Natural killer cell (primary cell): ENCODE data around the gene CARD11. TPM values are rescaled to one million over a fixed set of nuclear protein-coding genes. Genes with fewer than 3 reads are reported as not detected.
A peak's percentile ranks its signal among the peaks of the same experiment; 100 is the strongest.

Source experiments
- ATAC-seq, 3 donors: fragments of 150-1000 bp in 2 of 3; fragments of 200-7000 bp in 1 of 3; cut with Tn5 transposase; 1 replicate in 1 of 3; 2 replicates in 2 of 3; pipeline ENCODE4 v1.10.0; 2021; ENCODE audit warnings: mild to moderate bottlenecking in 2 of 3, moderate library complexity in 2 of 3
- DNase-seq, 2 donors: peaks; one replicate each; pipeline versions ENCODE4 v3.0.0 to v3.0.0-alpha.2; 2013 to 2021; ENCODE audit warnings: mixed read lengths in 1 of 2
- H3K27ac ChIP-seq: one replicate; pipeline ENCODE4 v1.5.1; 2013; ENCODE audit warnings: mild to moderate bottlenecking, low read length
- H3K27me3 ChIP-seq: one replicate; pipeline ENCODE4 v1.6.1; 2013; ENCODE audit warnings: low read length; ENCODE audit not compliant: control insufficient read depth, insufficient read depth
- H3K36me3 ChIP-seq: one replicate; pipeline ENCODE4 v1.6.1; 2013; ENCODE audit warnings: low read length; ENCODE audit not compliant: control insufficient read depth, insufficient read depth
- H3K4me1 ChIP-seq: one replicate; pipeline ENCODE4 v1.6.1; 2013; ENCODE audit warnings: low read length; ENCODE audit not compliant: control insufficient read depth, insufficient read depth
- H3K4me3 ChIP-seq: one replicate; pipeline ENCODE4 v1.5.1; 2013; ENCODE audit warnings: low read length
- H3K9me3 ChIP-seq: one replicate; pipeline ENCODE4 v1.6.1; 2013; ENCODE audit warnings: low read length; ENCODE audit not compliant: control insufficient read depth, insufficient read depth
- H3K27ac Mint-ChIP-seq, 2 donors: one replicate each; pipeline ENCODE4 v1.8.0; 2022; ENCODE audit warnings: mild to moderate bottlenecking in 2 of 2, mixed read lengths in 2 of 2, moderate library complexity in 1 of 2
- H3K27me3 Mint-ChIP-seq, 2 donors: one replicate each; pipeline ENCODE4 v1.8.0; 2022; ENCODE audit warnings: low read depth in 2 of 2, mixed read lengths in 2 of 2
- H3K36me3 Mint-ChIP-seq: one replicate; pipeline ENCODE4 v1.8.0; 2022; ENCODE audit warnings: mixed read lengths
- H3K4me1 Mint-ChIP-seq, 2 donors: one replicate each; pipeline ENCODE4 v1.8.0; 2022; ENCODE audit warnings: mixed read lengths in 2 of 2
- H3K4me3 Mint-ChIP-seq: one replicate; pipeline ENCODE4 v1.8.0; 2022; ENCODE audit warnings: mild to moderate bottlenecking, moderate library complexity, mixed read lengths
- H3K9me3 Mint-ChIP-seq, 2 donors: one replicate each; pipeline ENCODE4 v1.8.0; 2022; ENCODE audit warnings: mixed read lengths in 2 of 2
- WGBS: methylation state at CpG from one replicate; pipeline ENCODE4 v1.1.7; 2013; ENCODE audit warnings: missing lambda C conversion rate; ENCODE audit not compliant: insufficient coverage; 5-methylcytosine and 5-hydroxymethylcytosine counted together
- intact Hi-C: fragments of 100-400 bp; cut with micrococcal nuclease; formaldehyde crosslinking; loops from one replicate; pipeline ENCODE4 v1.14.2; 2022
- total RNA-seq, 4 donors: library from RNA; stranded (reverse); fragments of 120-200 nt in 1 of 4; gene quantifications; one replicate each; pipeline versions ENCODE4 v1.2.3 to v1.2.4, GENCODE V29; 2013 to 2022
- TF ChIP-seq, protein P1 (sequence below): fragments of 200-600 bp; IDR thresholded peaks from one replicate; pipeline ENCODE4 v1.8.0; 2022; ENCODE audit warnings: antibody characterized with exemption

CARD11 gene
- total RNA-seq, 3 donors from 2014 or later (not counting 1 experiment from before 2014, with no cell fraction given) = 196 to 233 (median 199) TPM

DNA sequence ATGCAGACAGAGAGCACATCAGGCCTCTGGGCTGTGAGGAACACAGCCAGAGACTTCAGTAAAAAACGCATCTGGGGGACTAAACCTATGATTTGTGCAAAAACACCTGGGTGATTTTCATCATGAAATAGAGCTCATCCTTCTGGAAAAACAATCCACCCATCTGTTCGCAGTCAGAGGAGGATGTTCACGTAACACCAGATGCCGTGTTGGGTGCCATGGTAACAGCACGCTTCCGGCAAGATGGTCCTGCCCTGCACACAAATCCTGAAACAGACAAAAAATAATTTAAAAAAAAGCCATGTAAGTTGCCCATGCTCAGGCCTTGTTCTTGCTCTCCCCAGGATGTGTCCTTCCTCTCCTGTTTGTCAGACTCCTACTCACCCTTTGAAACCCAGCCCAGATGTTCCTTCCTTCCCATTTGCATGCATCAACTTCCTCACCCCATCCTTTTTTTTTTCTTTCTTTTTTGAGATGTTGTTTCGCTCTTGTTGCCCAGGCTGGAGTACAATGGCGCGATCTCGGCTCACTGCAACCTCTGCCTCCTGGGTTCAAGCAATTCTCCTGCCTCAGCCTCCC is 171.3 kb downstream of the CARD11 start:
- DNase-seq = no peak
- 90% methylated on average over 10 of the region's 10 CpGs for WGBS

DNA sequence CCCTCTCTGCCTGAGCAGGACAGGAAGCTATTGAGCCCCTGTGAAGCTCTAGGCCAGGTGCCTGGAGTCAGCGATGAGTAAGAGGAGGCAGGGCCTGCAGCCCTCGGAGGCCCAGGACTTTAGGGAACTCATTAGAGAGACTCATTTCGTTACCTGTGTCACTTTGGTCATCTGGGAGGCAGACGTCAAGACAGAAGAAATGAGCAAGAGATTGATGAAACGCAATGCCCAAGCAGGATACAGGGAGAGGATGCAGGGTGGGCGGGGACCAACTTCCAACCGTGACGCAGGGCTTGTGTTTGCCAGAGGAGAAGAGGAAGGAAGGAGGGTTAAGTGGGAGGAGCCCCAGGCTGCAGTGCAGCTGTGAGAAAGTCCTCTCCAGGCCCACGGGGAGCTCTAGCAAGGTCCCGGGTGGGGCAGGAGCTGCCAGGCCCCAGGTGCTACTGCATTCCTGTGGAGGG is 173.2 kb downstream of the CARD11 start:
- H3K27me3 Mint-ChIP-seq = peaks cover 0 to 8% of the 10 kb centered on the region in 2 donors
- TF ChIP-seq, protein P1, sequence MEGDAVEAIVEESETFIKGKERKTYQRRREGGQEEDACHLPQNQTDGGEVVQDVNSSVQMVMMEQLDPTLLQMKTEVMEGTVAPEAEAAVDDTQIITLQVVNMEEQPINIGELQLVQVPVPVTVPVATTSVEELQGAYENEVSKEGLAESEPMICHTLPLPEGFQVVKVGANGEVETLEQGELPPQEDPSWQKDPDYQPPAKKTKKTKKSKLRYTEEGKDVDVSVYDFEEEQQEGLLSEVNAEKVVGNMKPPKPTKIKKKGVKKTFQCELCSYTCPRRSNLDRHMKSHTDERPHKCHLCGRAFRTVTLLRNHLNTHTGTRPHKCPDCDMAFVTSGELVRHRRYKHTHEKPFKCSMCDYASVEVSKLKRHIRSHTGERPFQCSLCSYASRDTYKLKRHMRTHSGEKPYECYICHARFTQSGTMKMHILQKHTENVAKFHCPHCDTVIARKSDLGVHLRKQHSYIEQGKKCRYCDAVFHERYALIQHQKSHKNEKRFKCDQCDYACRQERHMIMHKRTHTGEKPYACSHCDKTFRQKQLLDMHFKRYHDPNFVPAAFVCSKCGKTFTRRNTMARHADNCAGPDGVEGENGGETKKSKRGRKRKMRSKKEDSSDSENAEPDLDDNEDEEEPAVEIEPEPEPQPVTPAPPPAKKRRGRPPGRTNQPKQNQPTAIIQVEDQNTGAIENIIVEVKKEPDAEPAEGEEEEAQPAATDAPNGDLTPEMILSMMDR = no peak
- H3K4me1 ChIP-seq = peaks cover 16% of the 10 kb centered on the region
- H3K4me3 ChIP-seq = no peak overlapping the region
- ATAC-seq (peak; percentile 30 to 51 (median 38)), DNase-seq (peak in 1 of 2 donors; percentile 66)
- 13% methylated on average over 10 of the region's 10 CpGs for WGBS
- H3K27ac ChIP-seq = no peak overlapping the region
- peak overlapping the region in 1 of 2 donors; percentile 71 for H3K27ac Mint-ChIP-seq
- intact Hi-C loops = no loop called here
- H3K4me3 Mint-ChIP-seq = peak overlapping the region; percentile 46
- H3K9me3 Mint-ChIP-seq = no peaks in the 10 kb centered on the region
- no peaks in the 10 kb centered on the region for H3K36me3 ChIP-seq
- H3K27me3 ChIP-seq = no peaks in the 10 kb centered on the region
- H3K36me3 Mint-ChIP-seq = no peaks in the 10 kb centered on the region
- no peaks in the 10 kb centered on the region for H3K9me3 ChIP-seq
- peaks cover 6 to 8% of the 10 kb centered on the region in 2 donors for H3K4me1 Mint-ChIP-seq

More for the DNA sequence above, 171.3 kb downstream of the CARD11 start:
- H3K27ac Mint-ChIP-seq = no peak overlapping the region
- Histone ChIP-seq H3K36me3 (no peaks in the 10 kb centered on the region), H3K4me3 (no peak overlapping the region), H3K27me3 (no peaks in the 10 kb centered on the region), H3K27ac (no peak overlapping the region), H3K9me3 (no peaks in the 10 kb centered on the region), H3K4me1 (peaks cover 16% of the 10 kb centered on the region)
- H3K27me3 Mint-ChIP-seq = peaks cover 0 to 11% of the 10 kb centered on the region in 2 donors
- intact Hi-C loops = no loop called here
- TF ChIP-seq, protein P1 = no peak
- no peak overlapping the region for H3K4me3 Mint-ChIP-seq
- ATAC-seq = no peak
- no peaks in the 10 kb centered on the region for H3K36me3 Mint-ChIP-seq
- no peaks in the 10 kb centered on the region for H3K9me3 Mint-ChIP-seq
- peaks cover 6 to 8% of the 10 kb centered on the region in 2 donors for H3K4me1 Mint-ChIP-seq

DNA sequence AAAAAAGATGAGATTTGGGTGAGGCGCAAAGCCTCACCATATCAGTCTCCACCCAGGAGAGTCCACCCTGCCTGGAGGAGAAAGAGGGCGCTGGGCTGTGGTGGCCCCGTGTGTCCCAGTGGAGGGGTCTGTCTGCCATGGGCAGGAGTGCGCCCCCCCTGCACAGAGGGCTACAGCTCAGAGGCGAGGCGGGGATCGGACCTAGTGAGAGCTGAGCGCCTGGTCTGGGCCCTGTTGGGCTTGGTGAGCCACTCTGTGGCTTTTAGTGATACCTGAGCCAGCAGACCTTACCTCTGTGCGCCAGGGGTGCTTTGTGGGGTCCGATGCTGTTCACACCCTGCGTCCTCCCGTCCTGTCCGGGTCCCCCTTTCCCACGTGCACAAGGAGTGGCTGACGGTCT is 173.7 kb downstream of the CARD11 start:
- Mint-ChIP-seq H3K36me3 (no peaks in the 10 kb centered on the region), H3K27ac (peak overlapping the region in 1 of 2 donors; percentile 71), H3K4me1 (peaks cover 8 to 9% of the 10 kb centered on the region in 2 donors), H3K9me3 (no peaks in the 10 kb centered on the region), H3K4me3 (no peak overlapping the region), H3K27me3 (peaks cover 2 to 8% of the 10 kb centered on the region in 2 donors)
- no peaks in the 10 kb centered on the region for H3K27me3 ChIP-seq
- no peaks in the 10 kb centered on the region for H3K9me3 ChIP-seq
- H3K4me3 ChIP-seq = no peak overlapping the region
- H3K4me1 ChIP-seq = peaks cover 19% of the 10 kb centered on the region
- no peak for DNase-seq
- WGBS = 74% methylated on average over 15 of the region's 15 CpGs
- intact Hi-C loops = loop anchor here (10.0 kb wide), 1 partner anchor 805 kb away; no protein-coding TSS in a partner anchor
- no peaks in the 10 kb centered on the region for H3K36me3 ChIP-seq
- ATAC-seq = no peak
- TF ChIP-seq, protein P1 = no peak
- no peak overlapping the region for H3K27ac ChIP-seq
